NB4 (cell line): ENCODE data around the gene KRT2.

Source experiments
- CTCF ChIP-seq: IDR thresholded peaks from one replicate; pipeline ENCODE4 v1.5.1; 2012; ENCODE audit warnings: low read depth, low read length
- POLR2A ChIP-seq: IDR thresholded peaks from 2 replicates; pipeline ENCODE4 v1.6.1; 2011; ENCODE audit warnings: mild to moderate bottlenecking; ENCODE audit not compliant: insufficient read length; ENCODE audit errors: extremely low read depth

- TF ChIP-seq CTCF = no peak
- no peak for TF ChIP-seq POLR2A
Observed at GRCh38 chr12:52636189-52636588, 15.8 kb downstream of the KRT2 start.
